ENCODE measurements around the gene MN1.
"Not testable (repeated sequence)": the region's sequence is repeated elsewhere in the genome, so short reads cannot be mapped to it uniquely, and the experiment has no call there.

MN1 gene

DNA sequence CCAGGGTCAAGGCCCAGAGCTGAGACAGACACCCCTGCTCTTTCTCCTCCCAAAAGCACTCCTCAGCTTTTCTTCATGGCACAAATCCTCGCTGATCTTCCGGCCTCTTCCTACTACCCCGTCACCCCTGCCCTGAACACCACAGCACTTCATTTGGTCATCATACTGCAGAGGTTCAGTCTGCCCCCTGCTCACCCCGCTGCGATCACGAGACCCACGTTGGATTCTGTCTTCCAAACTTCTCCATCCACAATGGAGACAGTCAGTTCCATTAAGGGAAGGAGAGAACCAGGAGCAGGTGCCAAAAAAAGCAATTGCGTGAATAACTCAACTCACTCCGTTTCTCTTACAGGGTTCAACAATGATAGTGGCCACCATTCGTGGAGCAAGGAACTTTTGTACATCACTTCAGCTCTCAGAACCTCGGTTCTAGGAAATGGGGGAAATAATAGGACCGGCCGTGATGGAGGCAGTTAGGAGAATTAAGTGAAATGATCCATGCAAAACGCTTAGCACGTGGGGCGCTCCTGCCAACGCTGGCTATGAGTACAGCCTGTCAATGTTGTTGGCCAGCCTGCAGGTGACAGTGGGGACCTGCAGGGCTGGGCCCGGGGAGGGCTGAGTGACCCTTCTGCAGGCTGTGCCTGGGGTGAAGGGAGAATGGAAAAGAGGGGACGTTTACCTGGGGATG lies 45.9 kb downstream of the MN1 start:
- DNase-seq: peak in 1 of 2 experiments; percentile 44

DNA sequence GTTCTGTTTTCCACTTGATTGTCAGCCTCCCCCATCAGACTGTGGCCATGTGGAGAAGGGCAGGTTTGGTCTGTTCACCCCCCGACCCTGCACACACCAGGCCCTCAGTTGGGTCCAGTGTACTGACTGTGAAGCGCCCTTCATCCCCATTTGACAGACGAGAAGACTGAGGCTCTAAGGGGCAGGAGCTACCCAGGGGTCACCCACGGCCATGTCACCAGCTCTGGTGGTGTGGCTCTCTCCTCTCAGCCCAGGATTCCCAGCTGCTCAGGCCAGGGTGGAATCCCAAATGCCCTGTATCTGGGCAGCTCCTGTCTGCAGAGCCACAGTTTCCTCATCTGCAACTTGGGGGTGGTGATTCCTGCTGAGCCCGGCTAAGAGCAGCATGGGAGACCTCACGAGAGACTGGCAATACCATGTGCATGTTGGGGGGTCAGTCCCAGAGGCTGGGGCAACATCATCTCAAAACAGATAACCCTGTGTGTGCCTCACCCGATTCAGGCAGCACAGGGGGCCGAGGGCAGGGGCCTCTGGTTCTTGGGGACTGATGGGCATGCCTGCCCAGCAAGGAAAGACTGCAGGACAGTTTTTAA lies 46.6 kb downstream of the MN1 start:
- no peak for DNase-seq

DNA sequence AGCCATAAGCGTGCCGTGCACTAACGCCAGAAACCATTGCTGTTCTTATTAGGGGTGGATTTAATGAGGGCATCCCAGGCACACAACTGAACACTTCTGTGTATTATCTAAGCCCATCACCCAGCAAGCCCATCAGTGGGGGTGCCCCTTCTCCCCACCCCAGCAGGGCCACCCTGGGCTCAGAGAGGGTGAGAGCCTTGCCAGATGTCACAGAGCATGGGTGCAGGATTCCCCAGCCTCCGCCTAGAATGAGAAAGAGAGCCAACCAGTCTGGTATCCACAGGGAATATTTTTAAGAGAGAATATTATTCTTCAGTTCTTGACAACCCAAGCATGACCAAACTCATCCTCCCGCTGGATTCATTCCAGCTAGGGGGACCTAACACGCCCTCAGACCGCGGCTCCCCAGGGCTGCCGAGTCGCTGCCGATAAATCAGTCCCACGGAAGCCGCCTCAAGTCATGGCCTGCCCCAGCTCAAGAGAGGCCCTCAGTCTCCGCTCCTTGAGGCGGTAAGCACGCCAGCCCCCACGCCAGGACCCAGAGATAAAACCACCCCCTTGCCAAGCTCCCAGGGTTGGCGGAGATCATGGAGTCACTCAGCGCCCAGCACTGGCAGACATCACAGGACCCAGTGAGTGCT lies 47.2 kb downstream of the MN1 start:
- DNase-seq: peak; percentile 57 to 62

DNA sequence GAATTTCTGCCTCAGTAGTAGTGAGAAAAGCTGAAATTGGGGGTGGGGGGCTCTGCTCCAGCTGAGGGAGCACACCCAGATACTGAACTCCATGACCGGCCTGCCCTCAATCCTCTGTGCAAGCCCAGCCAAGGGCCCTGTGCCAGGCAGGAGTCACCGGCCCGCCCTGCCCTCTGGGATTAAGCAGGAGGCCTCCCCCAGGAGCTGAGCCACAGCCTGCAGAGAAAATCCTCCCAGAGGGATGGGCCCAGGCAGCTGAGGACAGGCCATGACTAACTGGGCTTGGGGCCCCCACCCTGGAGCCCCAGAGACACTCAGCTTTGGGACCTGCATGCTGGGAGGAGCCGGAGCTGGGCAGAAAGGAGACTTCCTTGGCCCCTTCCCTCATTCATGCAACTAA lies 48.8 kb downstream of the MN1 start:
- no peak for DNase-seq

DNA sequence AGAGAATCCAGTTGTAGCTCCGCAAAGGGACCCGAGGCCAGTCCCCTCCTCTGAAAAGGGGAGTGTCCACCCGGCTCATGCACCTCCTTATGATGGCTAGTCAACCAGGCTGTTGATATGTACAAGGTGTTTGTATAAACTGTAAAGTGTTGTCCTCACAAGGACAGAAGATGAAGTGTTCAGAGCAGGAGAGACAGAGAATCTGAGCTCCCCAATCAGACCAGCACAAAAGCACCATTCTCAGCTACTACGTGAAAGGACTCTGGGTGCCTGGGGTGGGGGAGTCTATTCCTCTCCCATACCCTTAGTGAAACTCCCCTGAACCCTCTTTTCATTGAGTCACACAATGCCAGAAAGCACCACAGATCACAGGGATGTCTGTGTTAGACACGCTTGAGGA lies 49.4 kb downstream of the MN1 start:
- no peak for DNase-seq

DNA sequence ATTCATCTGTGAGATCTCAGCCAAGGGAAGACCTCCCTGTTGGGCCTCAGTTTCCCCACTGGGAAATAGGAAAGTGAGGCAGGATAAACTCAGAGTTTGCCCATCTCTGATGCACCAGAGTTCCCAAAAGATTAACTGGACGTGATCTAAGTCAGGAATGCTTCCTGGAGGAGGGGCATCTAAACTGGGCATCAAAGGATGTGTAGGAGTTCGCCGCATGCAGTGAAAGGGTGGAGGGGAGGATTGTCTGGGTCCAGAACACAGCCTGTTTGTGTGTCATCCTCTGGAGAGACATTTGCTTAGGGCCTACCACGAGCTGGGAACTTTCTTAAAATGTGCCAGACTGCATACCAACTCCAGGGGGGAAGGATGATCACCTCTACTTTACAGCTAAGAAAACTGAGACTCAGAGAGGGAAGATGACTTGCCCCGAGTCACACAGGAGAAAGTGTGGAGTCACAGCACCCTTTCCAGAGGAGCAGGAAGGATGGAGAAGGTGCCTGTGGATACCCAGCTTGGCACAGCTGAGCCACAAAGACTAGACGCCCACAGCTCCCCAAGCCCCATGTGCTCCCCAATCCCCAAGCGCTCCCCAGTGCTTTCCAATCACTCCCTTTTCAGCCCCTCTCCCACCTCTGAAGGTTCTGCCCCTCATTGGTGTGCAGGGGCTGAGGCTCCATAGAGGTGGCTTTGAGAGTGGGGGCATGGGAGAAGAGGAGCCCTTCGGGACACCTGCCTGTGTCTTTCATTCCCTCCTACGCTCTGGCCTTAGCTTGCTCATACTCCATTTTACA lies 50.1 kb downstream of the MN1 start:
- DNase-seq: no peak

DNA sequence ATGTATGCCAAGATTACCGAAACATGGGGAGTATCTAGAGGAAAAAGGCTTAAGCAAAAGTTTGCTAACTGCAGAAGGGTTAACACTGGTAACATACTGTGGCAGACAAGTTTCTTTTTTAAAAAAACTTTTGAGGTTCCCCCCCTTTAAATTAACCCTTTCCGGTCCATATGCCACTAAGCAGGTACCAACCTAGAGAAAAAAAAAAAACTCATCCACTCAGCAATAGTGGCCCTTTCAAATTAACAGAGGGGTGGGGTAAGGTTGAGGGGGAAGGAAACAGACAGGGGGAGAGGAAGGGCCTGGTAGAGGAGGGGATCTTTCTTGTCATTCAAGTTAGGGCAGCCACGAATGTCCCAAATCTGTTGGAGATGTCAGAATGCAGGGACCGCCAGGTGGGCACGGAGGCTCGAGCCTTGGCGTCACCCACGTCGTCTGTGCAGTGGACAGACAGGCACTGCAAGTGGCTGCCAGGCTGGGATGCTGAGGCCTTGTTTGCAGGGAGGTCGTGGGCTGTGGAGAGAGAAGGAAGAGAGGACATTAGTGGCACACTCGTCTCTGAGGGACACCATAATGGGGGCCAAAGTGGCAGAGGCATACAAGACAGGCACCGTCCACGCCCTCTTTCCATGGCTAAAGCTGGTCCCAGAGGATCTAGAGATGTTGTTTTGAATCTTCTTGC lies 50.8 kb downstream of the MN1 start:
- no peak for DNase-seq

DNA sequence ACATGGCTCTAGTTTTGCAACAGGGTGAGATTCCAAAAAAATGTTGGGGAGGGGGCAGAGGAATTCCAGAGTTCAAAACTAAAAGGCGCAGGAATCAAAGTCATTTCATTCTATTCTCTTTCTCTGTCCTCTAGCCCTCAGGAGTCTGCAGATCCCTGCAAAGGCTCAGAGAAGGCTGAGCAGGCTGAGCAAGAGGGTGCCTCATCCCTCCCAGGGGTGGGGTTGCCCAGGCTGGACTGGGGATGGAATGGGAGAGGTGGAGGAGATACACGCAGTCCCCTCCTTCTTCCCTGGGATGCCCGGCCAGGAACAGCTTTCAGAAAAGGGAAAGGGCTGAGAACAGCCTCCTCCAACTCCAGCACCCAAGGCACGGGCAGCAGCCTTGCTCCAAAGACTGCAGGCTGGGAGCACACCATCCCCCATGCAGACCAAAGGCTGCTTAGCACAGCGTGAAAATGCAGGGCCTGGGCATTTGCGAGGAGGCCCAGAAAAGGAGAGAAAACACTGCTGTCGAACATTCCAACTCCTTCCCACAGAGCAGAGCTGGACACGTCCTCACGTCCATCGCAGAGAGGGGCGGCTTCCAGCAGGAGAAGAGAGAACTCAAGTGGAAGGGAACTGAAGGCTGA lies 51.8 kb downstream of the MN1 start:
- no peak for DNase-seq

DNA sequence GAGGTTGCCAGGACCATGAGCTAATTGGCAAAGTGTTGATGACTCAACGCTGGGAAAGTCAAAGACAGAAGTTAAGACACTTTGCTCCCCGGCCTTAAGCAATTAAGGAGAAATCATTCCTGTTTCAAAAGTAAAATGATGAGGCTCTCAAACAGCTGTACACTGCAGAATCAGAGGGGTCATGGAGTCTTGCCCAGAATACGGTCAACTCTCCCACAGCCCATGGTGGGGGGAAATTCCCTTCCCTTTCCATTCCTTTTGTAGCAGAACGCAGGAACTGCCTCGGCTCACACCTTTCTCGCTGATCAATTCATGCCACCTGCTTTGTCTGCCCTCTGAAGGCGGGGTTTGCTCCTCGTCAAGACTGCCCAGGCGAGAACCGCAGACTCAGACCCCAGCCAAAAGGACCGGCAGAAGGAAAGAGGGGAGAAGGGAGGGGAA lies 52.8 kb downstream of the MN1 start:
- peak in 1 of 2 experiments; percentile 17 for DNase-seq

DNA sequence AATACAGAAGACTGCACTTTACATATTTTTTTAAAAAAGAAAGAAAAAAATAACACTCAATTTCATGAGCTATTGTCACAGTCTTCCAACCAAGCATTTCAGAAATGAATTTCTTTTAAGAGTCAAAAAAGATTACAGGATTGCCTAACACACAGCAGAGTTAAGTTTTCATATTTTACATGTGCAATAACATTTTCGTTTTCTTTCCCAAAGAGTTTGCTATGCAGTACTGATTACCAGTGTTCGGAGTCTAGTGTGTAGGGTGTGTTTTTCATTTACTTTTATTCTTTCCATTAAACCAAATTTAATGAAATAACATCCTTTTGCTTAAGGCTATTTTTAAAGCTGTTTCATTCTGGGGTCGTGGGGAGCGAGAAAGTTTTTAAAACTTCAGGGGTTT lies 53.2 kb downstream of the MN1 start:
- no peak for DNase-seq

DNA sequence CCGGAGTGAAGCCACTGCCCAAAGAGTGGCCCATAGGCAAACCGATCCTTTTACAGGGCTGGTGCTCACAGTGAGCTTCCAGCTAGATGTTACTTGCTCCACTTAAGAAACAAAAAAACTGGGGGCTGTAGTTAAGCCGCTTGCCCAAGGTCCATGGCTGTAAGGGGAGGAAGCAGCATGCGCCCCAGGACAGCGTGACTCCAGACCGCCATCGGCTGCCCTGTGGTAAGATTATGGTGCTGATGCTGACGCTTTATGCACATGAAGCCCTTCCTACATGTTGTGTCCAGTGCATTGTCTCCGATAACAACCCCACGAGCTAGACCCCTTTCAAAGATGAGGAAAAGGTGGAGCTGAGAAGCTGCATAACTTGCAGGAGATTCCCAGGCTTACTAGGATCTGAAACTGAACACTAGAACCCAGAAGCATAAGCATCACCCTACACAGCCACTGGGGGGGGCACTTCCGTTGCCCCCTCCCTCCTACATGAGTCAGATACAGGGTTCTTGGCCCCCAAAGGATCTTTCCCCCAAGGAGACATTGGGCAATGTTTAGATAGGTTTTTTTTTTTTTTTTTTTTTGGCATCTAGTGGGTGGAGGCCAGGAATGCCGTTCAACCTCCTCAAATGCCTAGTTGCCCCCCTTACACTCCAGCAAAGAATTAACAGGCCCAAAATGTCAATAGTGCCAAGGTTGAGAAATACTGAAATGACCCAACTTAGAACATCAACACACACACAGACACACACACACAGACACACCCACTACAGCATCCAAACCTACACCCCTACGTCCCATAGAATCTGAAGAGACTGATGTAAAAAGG lies 53.9 kb downstream of the MN1 start:
- no peak for DNase-seq

DNA sequence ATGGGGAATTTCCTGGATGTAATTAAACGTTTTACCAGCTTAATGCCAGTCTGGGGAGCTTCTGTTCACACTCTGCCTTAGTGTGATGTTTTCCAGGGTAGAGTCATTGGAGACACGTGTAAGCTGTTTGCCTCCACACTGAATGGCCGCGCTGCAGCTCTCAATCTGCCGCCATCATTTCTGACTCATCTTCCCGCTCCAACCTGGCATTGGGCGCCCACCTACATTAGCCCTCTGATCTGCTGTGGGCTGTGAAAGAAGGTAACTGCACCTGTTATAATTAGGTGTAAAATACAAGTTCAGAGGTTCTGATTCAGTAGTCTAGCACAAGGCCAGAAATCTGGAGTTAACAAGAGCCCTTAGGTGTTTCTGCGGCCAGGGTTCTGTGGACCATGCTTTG lies 54.6 kb downstream of the MN1 start:
- no peak for DNase-seq

DNA sequence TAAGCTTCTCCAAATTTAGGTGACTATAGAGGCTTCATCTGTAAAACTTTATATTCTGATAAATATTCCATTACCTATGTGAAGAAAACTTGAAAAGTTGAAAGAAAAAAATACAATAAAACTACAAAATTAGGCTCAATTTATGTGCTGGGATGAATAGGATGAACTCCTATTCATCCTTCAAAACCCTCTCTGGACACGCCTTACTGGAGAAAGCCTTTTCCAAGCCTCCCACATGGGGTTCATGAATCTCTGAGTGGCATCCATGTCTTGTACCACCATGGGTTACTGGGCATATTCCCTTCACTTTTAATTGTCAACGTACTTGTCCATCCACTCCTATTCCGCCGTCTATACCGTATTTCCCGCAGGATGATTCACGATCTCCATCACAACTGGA lies 55.7 kb downstream of the MN1 start:
- DNase-seq: no peak

DNA sequence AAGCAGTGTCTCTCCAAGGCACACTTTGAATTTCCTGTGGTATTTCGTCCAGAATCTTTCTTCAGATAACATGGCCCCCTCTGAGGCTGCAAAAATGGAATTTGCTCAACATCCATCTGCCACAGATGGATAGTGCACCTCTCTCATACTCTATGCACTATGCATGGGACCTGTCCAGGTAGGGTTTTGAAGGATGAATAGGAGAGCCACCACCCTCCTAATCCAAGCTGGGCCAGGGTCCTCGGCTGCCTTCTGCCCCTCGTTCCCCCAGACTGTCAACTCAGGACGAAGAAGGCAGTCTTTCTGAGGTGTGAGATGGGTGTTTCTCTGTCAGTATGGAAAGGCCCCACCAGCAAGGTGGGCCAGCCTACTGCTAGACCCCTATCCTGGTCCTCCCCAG lies 56.4 kb downstream of the MN1 start:
- no peak for DNase-seq

DNA sequence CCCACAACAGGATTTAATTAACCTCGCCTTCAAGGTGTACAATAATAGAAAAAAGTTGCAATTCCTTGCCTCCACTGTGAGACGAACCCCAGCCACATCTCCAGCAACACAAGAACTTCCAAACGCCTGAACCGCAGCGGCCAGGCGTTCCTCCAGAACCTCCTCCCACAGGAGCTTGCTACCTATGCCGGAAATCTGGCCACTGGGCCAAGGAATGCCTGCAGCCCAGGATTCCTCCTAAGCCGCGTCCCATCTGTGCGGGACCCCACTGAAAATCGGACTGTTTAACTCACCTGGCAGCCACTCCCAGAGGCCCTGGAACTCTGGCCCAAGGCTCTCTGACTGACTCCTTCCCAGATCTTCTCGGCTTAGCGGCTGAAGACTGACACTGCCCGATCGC lies 57.5 kb downstream of the MN1 start:
- DNase-seq: not testable (repeated sequence)

DNA sequence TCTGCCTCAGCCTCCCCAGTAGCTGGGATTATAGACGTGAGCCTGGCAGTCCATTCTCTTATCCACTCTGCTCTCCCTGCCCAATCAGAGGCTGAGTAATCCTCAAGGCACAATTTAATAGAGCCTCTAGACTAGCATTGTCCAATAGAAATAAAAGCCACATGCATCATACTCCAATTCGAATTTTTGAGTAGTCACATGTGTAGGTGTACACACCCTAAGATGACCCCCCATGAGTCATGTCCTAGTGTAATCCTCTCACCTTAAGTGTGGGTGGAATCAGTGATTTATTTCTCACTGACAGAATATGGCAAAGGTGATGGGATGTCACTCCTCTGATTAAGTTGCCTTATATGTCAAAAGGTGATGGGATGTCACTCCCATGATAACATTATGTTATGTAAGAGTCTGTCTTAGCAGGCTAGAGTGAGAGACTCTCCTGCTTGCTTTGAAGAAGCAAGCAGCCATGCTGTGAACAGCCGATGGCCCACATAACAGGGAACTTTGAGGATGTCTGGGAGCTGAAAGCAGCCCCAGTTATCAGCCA lies 61.3 kb downstream of the MN1 start:
- no peak for DNase-seq

DNA sequence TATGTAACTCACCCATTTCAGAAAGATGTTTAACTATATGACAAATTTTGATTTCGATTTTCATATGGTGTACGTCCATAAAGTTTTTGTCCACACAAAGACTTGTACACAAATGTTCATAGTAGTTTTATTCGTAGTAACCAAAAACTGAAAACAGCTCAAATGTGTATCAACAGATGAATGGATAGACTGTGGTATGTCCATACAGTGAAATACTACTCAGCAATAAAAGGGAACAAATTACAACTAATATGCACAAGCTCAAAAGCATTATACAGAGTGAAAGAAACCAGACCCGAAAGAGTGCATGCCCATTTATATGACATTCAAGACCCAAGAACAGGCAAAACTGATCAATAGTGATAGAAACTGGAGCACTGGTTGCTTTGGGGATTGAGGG lies 64.0 kb downstream of the MN1 start:
- DNase-seq: no peak

DNA sequence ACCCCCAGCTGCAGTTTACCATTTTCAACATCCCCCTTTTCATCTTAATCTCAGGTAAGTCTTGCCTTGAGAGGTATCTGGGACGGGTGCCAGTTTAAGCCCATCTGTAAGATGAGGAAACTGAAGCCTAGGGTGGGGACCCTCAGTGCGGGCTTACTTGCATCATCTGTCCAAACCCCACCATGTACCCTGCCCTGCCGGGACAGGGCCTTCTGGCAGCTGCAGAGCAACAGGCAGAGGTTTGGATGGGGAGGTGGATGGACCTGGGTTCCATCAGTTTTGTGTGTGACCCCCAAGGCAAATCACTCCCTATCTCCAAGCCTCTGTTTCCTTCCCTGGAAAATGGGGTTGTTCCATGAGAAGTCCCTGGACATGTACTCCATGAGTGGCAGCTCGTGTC lies 67.5 kb downstream of the MN1 start:
- no peak for DNase-seq

DNA sequence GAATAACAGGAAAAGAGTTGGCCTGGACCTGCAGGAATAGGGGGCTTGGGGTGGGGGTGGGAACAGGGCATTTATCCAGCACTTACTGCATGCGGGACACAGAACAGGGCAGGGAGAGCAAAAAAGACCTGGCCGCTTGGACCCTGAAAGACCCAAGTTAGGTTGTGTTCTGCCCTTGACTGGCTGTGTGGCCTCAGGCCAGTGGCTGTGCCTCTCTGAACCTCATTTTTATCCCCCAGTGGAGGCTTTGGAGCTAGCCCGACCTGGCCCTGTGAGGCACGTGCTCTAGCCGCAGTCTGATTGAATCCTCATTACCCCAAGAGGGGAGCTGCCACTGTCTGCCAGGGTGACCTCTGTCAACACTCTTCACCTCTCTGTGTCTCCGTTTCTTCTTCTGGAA lies 68.7 kb downstream of the MN1 start:
- no peak for DNase-seq

DNA sequence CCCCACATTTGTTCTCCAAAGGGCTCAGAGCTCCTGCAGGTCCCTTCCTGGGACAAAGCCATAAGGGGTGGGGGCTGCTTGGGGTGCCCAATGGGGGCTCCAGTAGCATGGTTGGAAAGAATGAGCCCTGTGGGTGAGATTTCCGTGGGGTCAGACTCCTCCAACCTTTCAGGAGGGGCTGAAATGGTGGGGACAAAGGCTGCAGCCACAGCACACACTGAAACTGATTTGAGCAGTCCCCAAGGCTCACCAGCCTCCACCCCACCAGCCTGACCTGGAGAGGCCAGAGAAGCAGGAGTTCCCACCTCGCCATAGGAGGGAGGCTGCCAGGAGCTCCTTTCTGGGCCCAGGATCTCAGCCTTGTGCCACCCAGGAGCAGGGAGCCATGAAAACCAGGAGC lies 69.2 kb downstream of the MN1 start:
- DNase-seq: no peak

DNA sequence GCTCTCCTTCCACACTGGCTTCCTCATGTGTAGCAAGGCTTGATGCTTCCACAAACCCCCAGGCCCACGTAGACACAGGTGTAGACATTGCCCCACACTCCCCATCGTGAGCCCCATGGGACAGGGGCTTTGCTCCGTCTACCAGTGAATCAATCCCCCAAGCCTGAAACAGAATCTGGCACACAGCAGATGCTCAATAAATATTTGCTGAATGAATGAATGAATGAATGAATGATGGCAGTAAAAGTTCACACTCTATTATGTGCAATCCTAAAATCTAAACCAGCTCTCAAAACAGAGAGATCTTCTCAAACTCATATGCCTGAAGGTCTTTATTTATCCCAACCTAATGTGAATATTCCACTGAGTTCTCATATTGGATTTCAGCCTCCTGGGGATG lies 69.9 kb downstream of the MN1 start:
- no peak for DNase-seq
